CD14-positive monocyte (primary cell): ENCODE measurements around the gene CD151. TPM values are rescaled to one million over a fixed set of nuclear protein-coding genes. Genes with fewer than 3 reads are reported as not detected.
A peak's percentile ranks its signal among the peaks of the same experiment; 100 is the strongest.

Source experiments
- DNase-seq, 3 donors: peaks; one replicate each; pipeline ENCODE4 v3.0.0-alpha.2; 2011 to 2022
- H2AFZ ChIP-seq: 2 replicates; pipeline ENCODE4 v1.6.0; 2012; ENCODE audit warnings: mild to moderate bottlenecking, low read depth, low read length, inconsistent platforms; ENCODE audit not compliant: insufficient read depth, poor library complexity, severe bottlenecking
- H3K27ac ChIP-seq, 2 donors: 1 replicate in 1 of 2; 2 replicates in 1 of 2; pipeline ENCODE4 v1.5.1; 2012 to 2013; ENCODE audit warnings: low read length in 2 of 2, control low read depth in 1 of 2, inconsistent platforms in 1 of 2, low read depth in 1 of 2, mild to moderate bottlenecking in 1 of 2
- H3K27me3 ChIP-seq, 2 donors: one replicate each; pipeline versions ENCODE4 v1.6.0 to v1.6.1; 2011 to 2013; ENCODE audit warnings: low read length in 2 of 2; ENCODE audit not compliant: control insufficient read depth in 2 of 2, insufficient read depth in 2 of 2
- H3K36me3 ChIP-seq, 2 donors: replicated peaks in 1 of 2; 1 replicate in 1 of 2; 2 replicates in 1 of 2; pipeline versions ENCODE4 v1.5.1 to v1.6.1; 2012 to 2013; ENCODE audit warnings: low read length in 2 of 2, control low read depth in 1 of 2, inconsistent platforms in 1 of 2, mild to moderate bottlenecking in 1 of 2; ENCODE audit not compliant: insufficient read depth in 2 of 2, control insufficient read depth in 1 of 2
- H3K4me1 ChIP-seq, 2 donors: 1 replicate in 1 of 2; 2 replicates in 1 of 2; pipeline versions ENCODE4 v1.5.1 to v1.6.1; 2012 to 2013; ENCODE audit warnings: low read length in 2 of 2, control low read depth in 1 of 2, inconsistent platforms in 1 of 2, mild to moderate bottlenecking in 1 of 2, moderate library complexity in 1 of 2; ENCODE audit not compliant: insufficient read depth in 2 of 2, control insufficient read depth in 1 of 2
- H3K4me2 ChIP-seq: replicated peaks from 2 replicates; pipeline ENCODE3; 2012; ENCODE audit warnings: low read length, moderate library complexity, mild to moderate bottlenecking; ENCODE audit not compliant: poor library complexity, severe bottlenecking; ENCODE audit errors: extremely low read depth
- H3K4me3 ChIP-seq, 3 experiments: fragments of 200-600 bp in 1 of 3; sonication (generic) in 1 of 3; replicated peaks in 1 of 3; 1 replicate in 2 of 3; 2 replicates in 1 of 3; pipeline ENCODE4 v1.5.1; 2011 to 2013; ENCODE audit warnings: low read length in 3 of 3, mild to moderate bottlenecking in 3 of 3, control low read depth in 2 of 3, low read depth in 2 of 3, inconsistent platforms in 1 of 3, moderate library complexity in 1 of 3
- H3K79me2 ChIP-seq: 2 replicates; pipeline ENCODE4 v1.6.0; 2012; ENCODE audit warnings: mild to moderate bottlenecking, control low read depth, inconsistent platforms, low read length, moderate library complexity; ENCODE audit not compliant: insufficient read depth
- H3K9ac ChIP-seq: 2 replicates; pipeline ENCODE4 v1.6.0; 2017; ENCODE audit warnings: low read length, mild to moderate bottlenecking; ENCODE audit not compliant: insufficient read depth, poor library complexity, severe bottlenecking
- H3K9me3 ChIP-seq, 2 donors: replicated peaks in 1 of 2; 1 replicate in 1 of 2; 2 replicates in 1 of 2; pipeline versions ENCODE4 v1.5.1 to v1.6.1; 2012 to 2013; ENCODE audit warnings: low read length in 2 of 2, control low read depth in 1 of 2; ENCODE audit not compliant: control insufficient read depth in 1 of 2, insufficient read depth in 1 of 2
- H4K20me1 ChIP-seq: 2 replicates; pipeline ENCODE4 v1.6.0; 2012; ENCODE audit warnings: mild to moderate bottlenecking, low read length, control low read depth, moderate library complexity; ENCODE audit not compliant: insufficient read depth
- H3K27ac Mint-ChIP-seq, 7 donors: one replicate each; pipeline ENCODE4 v1.8.0; 2020; ENCODE audit warnings: mild to moderate bottlenecking in 7 of 7, mixed read lengths in 7 of 7, moderate library complexity in 6 of 7, inconsistent platforms in 2 of 7
- H3K27me3 Mint-ChIP-seq, 3 donors: one replicate each; pipeline ENCODE4 v1.8.0; 2021 to 2022; ENCODE audit warnings: low read depth in 3 of 3, mild to moderate bottlenecking in 3 of 3, mixed read lengths in 3 of 3, moderate library complexity in 3 of 3, inconsistent platforms in 1 of 3
- H3K36me3 Mint-ChIP-seq, 2 donors: one replicate each; pipeline ENCODE4 v1.8.0; 2020; ENCODE audit warnings: mixed read lengths in 2 of 2, inconsistent platforms in 1 of 2, mild to moderate bottlenecking in 1 of 2
- H3K4me1 Mint-ChIP-seq: one replicate; pipeline ENCODE4 v1.8.0; 2020; ENCODE audit warnings: mild to moderate bottlenecking, mixed read lengths
- H3K4me3 Mint-ChIP-seq, 2 donors: one replicate each; pipeline ENCODE4 v1.8.0; 2020; ENCODE audit warnings: mild to moderate bottlenecking in 2 of 2, mixed read lengths in 2 of 2, moderate library complexity in 1 of 2
- H3K9me3 Mint-ChIP-seq, 7 donors: one replicate each; pipeline ENCODE4 v1.8.0; 2020 to 2022; ENCODE audit warnings: mixed read lengths in 7 of 7, mild to moderate bottlenecking in 6 of 7, moderate library complexity in 6 of 7, inconsistent platforms in 2 of 7
- CTCF ChIP-seq: fragments of 200-600 bp; IDR thresholded peaks from one replicate; pipeline ENCODE4 v1.8.0; 2022; ENCODE audit warnings: antibody characterized with exemption, mild to moderate bottlenecking
- WGBS: methylation state at CpG from one replicate; pipeline ENCODE4 v1.1.5; 2013; ENCODE audit warnings: missing lambda C conversion rate; ENCODE audit not compliant: insufficient coverage; 5-methylcytosine and 5-hydroxymethylcytosine counted together
- intact Hi-C, 2 donors: fragments of 100-400 bp; cut with micrococcal nuclease; formaldehyde crosslinking; loops; one replicate each; pipeline versions ENCODE4 v1.15.0 to v1.15.1; 2023
- polyA plus RNA-seq, 3 donors: library from polyadenylated mRNA; depleted of rRNA in 1 of 3; unstranded in 2 of 3; stranded (reverse) in 1 of 3; fragments of 300-500 nt in 2 of 3; fragments of >200 nt in 1 of 3; fragmentation: Illumina TruSeq in 2 of 3; gene quantifications; 1 replicate in 2 of 3; 2 replicates in 1 of 3; pipeline ENCODE4 v1.2.3, GENCODE V29; 2012 to 2021

CD151 gene
- polyA plus RNA-seq, 3 donors: 18.1 to 200 (median 57.4) TPM

DNA sequence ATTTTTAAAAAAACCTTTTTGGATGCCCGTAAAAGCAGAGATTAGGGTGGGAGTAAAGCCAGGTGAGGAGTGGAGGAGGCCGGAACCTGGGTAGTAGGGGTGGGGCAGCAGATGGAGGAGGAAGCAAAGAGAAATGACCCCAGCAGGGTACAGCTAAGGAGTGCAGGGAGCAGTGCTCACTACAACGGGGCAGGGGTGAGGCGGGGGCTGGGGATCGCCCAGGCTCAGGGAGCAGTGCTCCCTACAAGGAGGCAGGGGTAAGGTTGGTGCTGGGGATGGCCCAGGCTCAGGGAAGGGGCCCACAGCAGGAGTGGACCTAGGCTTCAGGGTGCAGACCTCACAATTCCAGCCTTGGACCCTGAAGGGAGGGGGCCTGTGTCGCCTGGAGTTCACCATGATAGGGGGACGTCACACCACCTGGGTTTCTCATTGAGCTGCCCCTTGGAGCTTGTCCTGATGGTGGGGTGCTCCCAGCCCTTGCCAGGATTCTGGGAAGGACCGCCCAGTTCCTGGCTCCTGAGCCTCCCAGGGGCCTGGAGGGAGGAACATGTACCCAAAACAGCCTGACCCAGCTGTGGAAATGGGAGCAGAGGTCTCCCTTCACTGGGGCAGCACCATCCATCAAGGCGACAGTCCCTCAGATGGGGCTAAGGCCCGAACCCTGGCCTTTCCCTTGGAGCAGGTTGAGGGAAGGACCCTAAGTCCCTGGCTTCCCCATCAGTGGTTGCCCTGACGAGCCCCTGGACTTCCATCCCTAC, 16.9 kb upstream of the CD151 start:
- no peak for DNase-seq
- no peak for TF ChIP-seq CTCF
- H3K27ac Mint-ChIP-seq: peak overlapping the region in 1 of 7 donors; percentile 3
- H3K27me3 Mint-ChIP-seq: peaks cover 0 to 10% (median 2%) of the 10 kb centered on the region in 3 donors
- no peaks in the 10 kb centered on the region for H3K9me3 ChIP-seq
- H4K20me1 ChIP-seq: peaks cover 38% of the 10 kb centered on the region
- peaks cover 23 to 31% of the 10 kb centered on the region in 2 donors for H3K36me3 Mint-ChIP-seq
- H3K9me3 Mint-ChIP-seq: no peaks in the 10 kb centered on the region
- peaks cover 31% of the 10 kb centered on the region for H3K79me2 ChIP-seq
- no peak overlapping the region for H2AFZ ChIP-seq
- no peak overlapping the region for H3K4me3 ChIP-seq
- WGBS: 96% methylated on average over 8 of the region's 11 CpGs
- peaks cover 18% of the 10 kb centered on the region for H3K4me1 Mint-ChIP-seq
- H3K4me1 ChIP-seq: peaks cover 19 to 30% of the 10 kb centered on the region in 2 donors
- H3K9ac ChIP-seq: no peak overlapping the region
- H3K27ac ChIP-seq: no peak overlapping the region
- intact Hi-C loops: no loop called here
- H3K27me3 ChIP-seq: no peaks in the 10 kb centered on the region
- no peak overlapping the region for H3K4me3 Mint-ChIP-seq
- H3K36me3 ChIP-seq: peaks cover 23 to 29% of the 10 kb centered on the region in 2 donors
- H3K4me2 ChIP-seq: no peak overlapping the region

DNA sequence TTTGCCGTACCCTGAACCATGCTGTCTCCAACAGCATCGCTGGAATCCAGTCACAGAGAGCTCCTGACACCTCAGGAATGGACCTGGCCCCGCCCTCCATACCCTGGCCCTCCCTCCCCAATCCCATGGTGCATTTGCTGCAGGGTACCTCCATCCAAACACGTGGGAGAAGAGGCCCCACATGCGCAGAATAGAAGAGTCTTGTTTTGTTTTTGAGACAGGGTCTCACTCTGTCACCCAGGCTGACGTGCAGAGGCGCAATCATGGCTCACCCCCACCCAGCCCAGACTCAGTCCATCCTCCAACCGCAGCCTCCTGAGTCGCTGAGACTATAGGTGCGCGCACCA, 16.3 kb upstream of the CD151 start:
- Mint-ChIP-seq H3K9me3 (no peaks in the 10 kb centered on the region), H3K27me3 (peaks cover 0 to 10% (median 2%) of the 10 kb centered on the region in 3 donors), H3K4me1 (peaks cover 18% of the 10 kb centered on the region), H3K27ac (peak overlapping the region in 1 of 7 donors; percentile 3), H3K4me3 (no peak overlapping the region), H3K36me3 (peaks cover 20 to 30% of the 10 kb centered on the region in 2 donors)
- no peak overlapping the region for H3K4me3 ChIP-seq
- H3K4me1 ChIP-seq: peaks cover 20 to 30% of the 10 kb centered on the region in 2 donors
- H3K9ac ChIP-seq: no peak overlapping the region
- H4K20me1 ChIP-seq: peaks cover 38% of the 10 kb centered on the region
- H3K36me3 ChIP-seq: peaks cover 23 to 26% of the 10 kb centered on the region in 2 donors
- no peak overlapping the region for H2AFZ ChIP-seq
- H3K9me3 ChIP-seq: no peaks in the 10 kb centered on the region
- DNase-seq: no peak
- H3K27ac ChIP-seq: no peak overlapping the region
- TF ChIP-seq CTCF: no peak
- H3K4me2 ChIP-seq: no peak overlapping the region
- WGBS: 86% methylated on average over 2 of the region's 11 CpGs
- no peaks in the 10 kb centered on the region for H3K27me3 ChIP-seq
- H3K79me2 ChIP-seq: peaks cover 31% of the 10 kb centered on the region
- intact Hi-C loops: no loop called here
